Spleen (tissue), 7 donors: ENCODE results near the gene ARFGEF2.

ENCODE experiments used
- POLR2A ChIP-seq, 3 donors: fragments of 450-650 bp; IDR thresholded peaks; one replicate each; pipeline ENCODE4 v1.5.1; 2017; ENCODE audit warnings: antibody characterized with exemption in 3 of 3, mild to moderate bottlenecking in 1 of 3
- TF ChIP-seq, protein P1 (sequence below), 11 experiments: fragments of 200-600 bp in 7 of 11; fragments of 450-650 bp in 4 of 11; sonication (generic) in 4 of 11; IDR thresholded peaks in 8 of 11; conservative IDR thresholded peaks in 3 of 11; 1 replicate in 7 of 11; 2 replicates in 4 of 11; pipeline versions ENCODE4 v1.4.0 to v1.8.0; 2016 to 2021; ENCODE audit warnings: antibody characterized with exemption in 11 of 11, inconsistent platforms in 4 of 11, mild to moderate bottlenecking in 1 of 11
- donor health status: DM: no; HTN: no; CAD: no; lungs with moderate emphysema.
- donor health status: DM: no; HTN: no; CAD: no.
- donor health status: DM: no; HTN: no; CAD: no.

GRCh38 chr20:48953653-48954052, 32.1 kb downstream of the ARFGEF2 start:
- TF ChIP-seq, protein P1, sequence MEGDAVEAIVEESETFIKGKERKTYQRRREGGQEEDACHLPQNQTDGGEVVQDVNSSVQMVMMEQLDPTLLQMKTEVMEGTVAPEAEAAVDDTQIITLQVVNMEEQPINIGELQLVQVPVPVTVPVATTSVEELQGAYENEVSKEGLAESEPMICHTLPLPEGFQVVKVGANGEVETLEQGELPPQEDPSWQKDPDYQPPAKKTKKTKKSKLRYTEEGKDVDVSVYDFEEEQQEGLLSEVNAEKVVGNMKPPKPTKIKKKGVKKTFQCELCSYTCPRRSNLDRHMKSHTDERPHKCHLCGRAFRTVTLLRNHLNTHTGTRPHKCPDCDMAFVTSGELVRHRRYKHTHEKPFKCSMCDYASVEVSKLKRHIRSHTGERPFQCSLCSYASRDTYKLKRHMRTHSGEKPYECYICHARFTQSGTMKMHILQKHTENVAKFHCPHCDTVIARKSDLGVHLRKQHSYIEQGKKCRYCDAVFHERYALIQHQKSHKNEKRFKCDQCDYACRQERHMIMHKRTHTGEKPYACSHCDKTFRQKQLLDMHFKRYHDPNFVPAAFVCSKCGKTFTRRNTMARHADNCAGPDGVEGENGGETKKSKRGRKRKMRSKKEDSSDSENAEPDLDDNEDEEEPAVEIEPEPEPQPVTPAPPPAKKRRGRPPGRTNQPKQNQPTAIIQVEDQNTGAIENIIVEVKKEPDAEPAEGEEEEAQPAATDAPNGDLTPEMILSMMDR (IDR thresholded peaks at IDR 0.05 in 8 of 11, conservative IDR thresholded peaks at IDR 0.05 in 3 of 11) = no peak
- TF ChIP-seq POLR2A (IDR thresholded peaks at IDR 0.05) = no peak
